Thoracic aorta (tissue), 2 donors: ENCODE results near the gene TMEM156. TPM values are rescaled to one million over a fixed set of nuclear protein-coding genes. Genes with fewer than 3 reads are reported as not detected.
"Not testable (repeated sequence)": the region's sequence is repeated elsewhere in the genome, so short reads cannot be mapped to it uniquely, and the experiment has no call there.

Experiments
- ATAC-seq: fragments of 150-250 bp; one replicate; pipeline ENCODE4 v1.8.0; 2017; ENCODE audit warnings: low read depth; ENCODE audit not compliant: insufficient number of reproducible peaks, low FRiP score
- DNase-seq: peaks from one replicate; pipeline ENCODE4 v3.0.0-alpha.2; 2020; ENCODE audit warnings: low spot score
- H3K27ac ChIP-seq, 2 donors: fragments of 200-600 bp; sonication (generic); 1 replicate in 1 of 2; 2 replicates in 1 of 2; pipeline ENCODE4 v1.5.1; 2016; ENCODE audit warnings: mild to moderate bottlenecking in 2 of 2, moderate library complexity in 2 of 2
- H3K27me3 ChIP-seq: fragments of 200-600 bp; sonication (generic); replicated peaks from 2 replicates; pipeline ENCODE4 v1.6.0; 2016; ENCODE audit warnings: mild to moderate bottlenecking; ENCODE audit not compliant: insufficient read depth
- H3K36me3 ChIP-seq: fragments of 200-600 bp; sonication (generic); one replicate; pipeline ENCODE4 v1.5.1; 2016
- H3K4me1 ChIP-seq, 2 donors: fragments of 200-600 bp; sonication (generic); 1 replicate in 1 of 2; 2 replicates in 1 of 2; pipeline versions ENCODE4 v1.5.1 to v1.6.0; 2016; ENCODE audit warnings: low read depth in 2 of 2, mild to moderate bottlenecking in 1 of 2; ENCODE audit not compliant: control insufficient read depth in 1 of 2
- H3K4me3 ChIP-seq: fragments of 200-600 bp; sonication (generic); 2 replicates; pipeline ENCODE4 v1.5.1; 2016; ENCODE audit warnings: mild to moderate bottlenecking
- H3K9me3 ChIP-seq: fragments of 200-600 bp; sonication (generic); 2 replicates; pipeline ENCODE4 v1.5.1; 2016
- total RNA-seq, 2 donors: library from RNA; depleted of rRNA; stranded (reverse); fragments of >200 nt; gene quantifications; one replicate each; pipeline versions ENCODE4 v1.1.0 to v1.2.3, GENCODE V29; 2016
- TF ChIP-seq, protein P1 (sequence below): fragments of 200-600 bp; sonication (generic); IDR thresholded peaks from one replicate; pipeline ENCODE4 v1.5.1; 2019; ENCODE audit warnings: antibody characterized with exemption

The TMEM156 gene
- total RNA-seq, 2 donors from 2014 or later = not detected

DNA sequence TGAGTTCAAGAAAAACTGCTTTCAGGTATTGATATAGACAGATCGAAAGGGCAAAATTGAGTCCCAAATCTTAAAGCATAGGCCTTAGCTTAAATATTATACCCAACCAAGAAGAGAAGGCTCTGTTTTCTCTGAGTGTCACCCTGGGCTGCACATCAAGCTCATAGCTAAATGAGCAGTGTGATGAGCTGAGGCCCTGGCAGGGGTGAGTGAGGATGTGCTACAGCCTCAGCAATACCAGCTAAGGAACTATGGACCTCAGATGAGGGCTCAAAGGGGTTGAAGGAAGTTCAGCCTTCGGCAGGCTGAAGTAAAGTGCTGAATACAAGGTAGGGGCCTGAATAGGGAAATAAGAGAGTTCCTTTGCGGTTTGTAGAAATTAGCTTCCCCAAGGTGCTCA, 85.3 kb downstream of the TMEM156 start:
- Histone ChIP-seq H3K9me3 (no peaks in the 10 kb centered on the region), H3K27ac (no peak overlapping the region), H3K4me3 (no peak overlapping the region), H3K36me3 (peaks cover 16% of the 10 kb centered on the region), H3K27me3 (no peaks in the 10 kb centered on the region), H3K4me1 (no peaks in the 10 kb centered on the region)
- ATAC-seq = no peak
- DNase-seq = no peak
- TF ChIP-seq, protein P1, sequence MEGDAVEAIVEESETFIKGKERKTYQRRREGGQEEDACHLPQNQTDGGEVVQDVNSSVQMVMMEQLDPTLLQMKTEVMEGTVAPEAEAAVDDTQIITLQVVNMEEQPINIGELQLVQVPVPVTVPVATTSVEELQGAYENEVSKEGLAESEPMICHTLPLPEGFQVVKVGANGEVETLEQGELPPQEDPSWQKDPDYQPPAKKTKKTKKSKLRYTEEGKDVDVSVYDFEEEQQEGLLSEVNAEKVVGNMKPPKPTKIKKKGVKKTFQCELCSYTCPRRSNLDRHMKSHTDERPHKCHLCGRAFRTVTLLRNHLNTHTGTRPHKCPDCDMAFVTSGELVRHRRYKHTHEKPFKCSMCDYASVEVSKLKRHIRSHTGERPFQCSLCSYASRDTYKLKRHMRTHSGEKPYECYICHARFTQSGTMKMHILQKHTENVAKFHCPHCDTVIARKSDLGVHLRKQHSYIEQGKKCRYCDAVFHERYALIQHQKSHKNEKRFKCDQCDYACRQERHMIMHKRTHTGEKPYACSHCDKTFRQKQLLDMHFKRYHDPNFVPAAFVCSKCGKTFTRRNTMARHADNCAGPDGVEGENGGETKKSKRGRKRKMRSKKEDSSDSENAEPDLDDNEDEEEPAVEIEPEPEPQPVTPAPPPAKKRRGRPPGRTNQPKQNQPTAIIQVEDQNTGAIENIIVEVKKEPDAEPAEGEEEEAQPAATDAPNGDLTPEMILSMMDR = no peak

DNA sequence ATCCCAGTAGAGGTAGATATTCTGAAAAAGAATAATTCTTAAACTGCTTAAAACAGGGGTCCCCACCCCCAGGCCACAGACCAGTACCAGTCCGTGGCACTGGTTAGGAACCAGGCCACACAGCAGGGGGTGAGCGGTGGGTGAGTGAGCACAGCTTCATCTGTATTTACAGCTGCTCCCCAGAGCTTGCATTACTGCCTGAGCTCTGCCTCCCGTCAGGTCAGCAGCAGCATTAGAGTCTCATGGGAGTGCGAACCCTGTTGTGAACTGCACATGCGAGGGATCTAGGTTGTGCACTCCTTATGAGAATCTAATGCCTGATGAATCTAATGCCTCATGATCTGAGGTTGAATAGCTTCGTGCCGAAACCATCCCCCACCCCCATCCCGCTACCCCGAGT, 87.8 kb downstream of the TMEM156 start:
- Histone ChIP-seq H3K4me1 (peaks cover 0 to 11% of the 10 kb centered on the region in 2 donors), H3K4me3 (no peak overlapping the region), H3K9me3 (no peaks in the 10 kb centered on the region), H3K27me3 (no peaks in the 10 kb centered on the region), H3K36me3 (peaks cover 25% of the 10 kb centered on the region), H3K27ac (no peak overlapping the region)
- ATAC-seq (no peak), DNase-seq (no peak)
- TF ChIP-seq, protein P1 = no peak

DNA sequence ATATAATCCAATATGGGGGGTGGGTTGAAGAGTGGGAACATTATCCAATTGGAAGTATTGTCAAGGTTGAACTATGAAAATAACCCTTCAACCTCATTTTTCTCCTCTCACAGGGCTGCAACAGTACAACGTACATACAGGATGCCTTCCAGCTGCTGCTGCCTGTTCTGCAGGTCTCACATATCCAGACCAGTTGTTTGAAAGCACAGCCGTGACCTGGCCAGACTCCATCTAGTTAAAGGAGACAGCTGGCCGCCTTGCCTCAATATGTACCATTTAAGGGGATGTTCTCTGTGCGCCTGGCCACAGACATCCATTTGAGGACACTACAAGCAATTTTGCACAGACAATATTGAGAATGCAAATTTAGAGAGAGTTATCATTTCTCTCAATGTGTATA, 88.9 kb downstream of the TMEM156 start:
- no peak overlapping the region for H3K4me3 ChIP-seq
- peaks cover 0 to 11% of the 10 kb centered on the region in 2 donors for H3K4me1 ChIP-seq
- H3K9me3 ChIP-seq = no peaks in the 10 kb centered on the region
- DNase-seq = no peak
- no peaks in the 10 kb centered on the region for H3K27me3 ChIP-seq
- TF ChIP-seq, protein P1 = no peak
- no peak for ATAC-seq
- H3K36me3 ChIP-seq = peaks cover 32% of the 10 kb centered on the region
- H3K27ac ChIP-seq = no peak overlapping the region

DNA sequence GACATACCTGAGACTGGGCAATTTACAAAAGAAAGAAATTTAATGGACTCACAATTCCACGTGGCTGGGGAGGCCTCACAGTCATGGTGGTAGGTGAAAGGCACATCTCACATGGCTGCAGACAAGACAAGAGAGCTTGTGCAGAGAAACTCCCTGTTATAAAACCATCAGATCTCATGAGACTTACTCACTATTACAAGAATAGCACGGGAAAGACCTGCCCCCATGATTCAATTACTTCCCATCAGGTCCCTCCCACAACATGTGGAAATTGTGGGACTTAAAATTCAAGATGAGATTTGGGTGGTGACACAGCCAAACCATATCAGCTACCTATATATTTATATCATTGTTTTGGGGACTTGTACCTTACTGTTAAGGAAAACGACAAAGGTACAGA, 90.3 kb downstream of the TMEM156 start:
- peaks cover 47% of the 10 kb centered on the region for H3K36me3 ChIP-seq
- H3K27me3 ChIP-seq, ATAC-seq, H3K4me3 ChIP-seq, H3K9me3 ChIP-seq, DNase-seq, H3K27ac ChIP-seq: not testable (repeated sequence)
- peaks cover 0 to 11% of the 10 kb centered on the region in 2 donors for H3K4me1 ChIP-seq

DNA sequence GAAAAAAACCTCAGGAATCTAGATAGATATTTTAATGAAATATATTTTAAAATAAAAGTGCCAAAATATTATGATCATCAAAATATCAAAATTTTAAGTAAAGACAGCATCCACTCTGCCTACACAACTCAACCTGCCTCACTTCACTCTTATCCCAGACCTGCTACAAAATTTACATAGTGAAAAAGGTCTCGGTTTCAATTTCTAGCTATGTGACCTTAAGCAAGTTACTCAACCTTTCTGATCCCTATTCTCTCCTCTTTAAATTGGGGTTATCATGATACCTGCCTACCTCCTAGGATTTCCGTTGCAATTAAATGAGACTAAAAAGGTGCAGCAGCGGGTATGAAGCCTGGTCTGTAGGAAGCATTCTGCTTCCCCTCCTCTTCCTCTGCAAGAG, 91.7 kb downstream of the TMEM156 start:
- ATAC-seq (no peak), DNase-seq (no peak)
- Histone ChIP-seq H3K9me3 (no peaks in the 10 kb centered on the region), H3K27me3 (no peaks in the 10 kb centered on the region), H3K36me3 (peaks cover 51% of the 10 kb centered on the region), H3K4me1 (peaks cover 0 to 11% of the 10 kb centered on the region in 2 donors), H3K27ac (no peak overlapping the region), H3K4me3 (no peak overlapping the region)
- TF ChIP-seq, protein P1 = no peak

DNA sequence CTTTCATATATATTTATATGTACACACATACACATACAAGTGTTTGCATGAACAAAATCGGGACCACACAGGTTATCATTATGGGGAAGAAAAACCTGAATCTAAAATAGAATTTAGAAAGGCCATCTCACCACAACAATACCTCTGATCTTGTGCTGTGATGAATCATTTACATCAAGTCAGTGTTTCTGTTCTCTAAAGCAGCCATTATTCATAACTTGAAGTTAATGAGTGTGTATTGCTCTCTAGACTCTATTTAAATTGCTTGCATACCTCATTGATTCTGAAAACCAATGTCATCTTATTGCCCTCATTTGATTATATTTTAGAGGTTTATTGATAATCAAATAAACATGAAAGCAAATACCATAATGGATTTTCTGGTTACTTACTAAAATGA, 93.0 kb downstream of the TMEM156 start:
- Histone ChIP-seq H3K27ac (no peak overlapping the region), H3K9me3 (no peaks in the 10 kb centered on the region), H3K4me3 (no peak overlapping the region), H3K36me3 (peaks cover 52% of the 10 kb centered on the region), H3K4me1 (peaks cover 0 to 11% of the 10 kb centered on the region in 2 donors), H3K27me3 (no peaks in the 10 kb centered on the region)
- TF ChIP-seq, protein P1 = no peak
- DNase-seq = no peak
- no peak for ATAC-seq
